Upper lobe of left lung (tissue), 6 donors: ENCODE data around the gene ADGRD1. TPM values are rescaled to one million over a fixed set of nuclear protein-coding genes. Genes with fewer than 3 reads are reported as not detected.
A peak's percentile ranks its signal among the peaks of the same experiment; 100 is the strongest.

ENCODE experiments used
- ATAC-seq, 2 donors: fragments of 200-7000 bp; cut with Tn5 transposase; one replicate each; pipeline ENCODE4 v1.9.1; 2022; ENCODE audit warnings: mild to moderate bottlenecking in 2 of 2, moderate library complexity in 2 of 2; ENCODE audit not compliant: low FRiP score in 2 of 2
- DNase-seq, 2 donors: peaks; one replicate each; pipeline ENCODE4 v3.0.0-alpha.2; 2019 to 2020
- H3K27ac ChIP-seq, 4 donors: fragments of 200-600 bp; sonication (generic); one replicate each; pipeline ENCODE4 v1.5.1; 2016 to 2019
- H3K27me3 ChIP-seq, 4 donors: fragments of 200-600 bp; sonication (generic); one replicate each; pipeline ENCODE4 v1.5.1; 2017 to 2019
- H3K36me3 ChIP-seq, 4 donors: fragments of 200-600 bp; sonication (generic); one replicate each; pipeline ENCODE4 v1.5.1; 2016 to 2019
- H3K4me1 ChIP-seq, 4 donors: fragments of 200-600 bp; sonication (generic); one replicate each; pipeline ENCODE4 v1.5.1; 2018 to 2019
- H3K4me3 ChIP-seq, 4 donors: fragments of 200-600 bp; sonication (generic); one replicate each; pipeline ENCODE4 v1.5.1; 2017 to 2019; ENCODE audit warnings: mild to moderate bottlenecking in 2 of 4, moderate library complexity in 1 of 4
- H3K9me3 ChIP-seq, 4 donors: fragments of 200-600 bp; sonication (generic); one replicate each; pipeline ENCODE4 v1.5.1; 2018 to 2019
- CTCF ChIP-seq, 6 experiments: fragments of 450-650 bp in 4 of 6; fragments of 200-600 bp in 2 of 6; sonication (generic) in 2 of 6; IDR thresholded peaks; one replicate each; pipeline ENCODE4 v1.5.1; 2016 to 2019; ENCODE audit warnings: antibody characterized with exemption in 6 of 6
- EP300 ChIP-seq, 4 donors: sonication (generic); formaldehyde crosslinking; IDR thresholded peaks; one replicate each; pipeline ENCODE4 v1.5.1; 2017; ENCODE audit warnings: antibody characterized with exemption in 4 of 4, control low read depth in 2 of 4
- POLR2A ChIP-seq, 4 donors: fragments of 450-650 bp; IDR thresholded peaks; one replicate each; pipeline ENCODE4 v1.5.1; 2016 to 2017; ENCODE audit warnings: antibody characterized with exemption in 4 of 4, mild to moderate bottlenecking in 2 of 4
- POLR2AphosphoS5 ChIP-seq, 2 donors: sonication (generic); formaldehyde crosslinking; IDR thresholded peaks; one replicate each; pipeline ENCODE4 v1.5.1; 2017; ENCODE audit warnings: antibody characterized with exemption in 2 of 2
- WGBS, 2 donors: methylation state at CpG; one replicate each; pipeline ENCODE4 v1.1.5; 2017 to 2018; 5-methylcytosine and 5-hydroxymethylcytosine counted together
- total RNA-seq, 6 donors: library from RNA; depleted of rRNA in 4 of 6; stranded (reverse); fragments of >200 nt in 4 of 6; gene quantifications; one replicate each; pipeline versions ENCODE4 v1.1.0 to v1.2.1, GENCODE V29; 2016 to 2021
- donor health status: DM: no; HTN: no; CAD: no; lungs with moderate emphysema.
- donor health status: DM: no; HTN: yes; CAD: no; lungs with severe emphysema.

ADGRD1 gene
- total RNA-seq, 6 donors from 2014 or later = 84.2 to 124 (median 94.7) TPM

- DNase-seq (no peak), ATAC-seq (no peak)
- Histone ChIP-seq H3K27me3 (no peaks in the 10 kb centered on the region), H3K4me3 (no peak overlapping the region), H3K27ac (no peak overlapping the region), H3K4me1 (no peaks in the 10 kb centered on the region), H3K9me3 (no peaks in the 10 kb centered on the region), H3K36me3 (peaks cover 0 to 35% (median 11%) of the 10 kb centered on the region in 4 donors)
- 83 to 89% methylated on average over 14 to 15 of the region's 15 CpGs for WGBS, 2 donors
- TF ChIP-seq CTCF (IDR thresholded peaks at IDR 0.05) = no peak
- no peak for TF ChIP-seq POLR2A (IDR thresholded peaks at IDR 0.05)
- TF ChIP-seq POLR2AphosphoS5 (IDR thresholded peaks at IDR 0.05) = no peak
- no peak for TF ChIP-seq EP300 (IDR thresholded peaks at IDR 0.05)
These were observed 62.1 kb downstream of the ADGRD1 start for GRCh38 chr12:131015581-131016337.

GRCh38 chr12:131017477-131017991 lies 63.8 kb downstream of the ADGRD1 start:
- Histone ChIP-seq H3K9me3 (no peaks in the 10 kb centered on the region), H3K36me3 (peaks cover 0 to 46% (median 14%) of the 10 kb centered on the region in 4 donors), H3K4me3 (no peak overlapping the region), H3K4me1 (no peaks in the 10 kb centered on the region), H3K27ac (peak overlapping the region in 1 of 4 donors; percentile 26), H3K27me3 (no peaks in the 10 kb centered on the region)
- DNase-seq (no peak), ATAC-seq (peak in 1 of 2 donors; percentile 10)
- TF ChIP-seq POLR2A (IDR thresholded peaks at IDR 0.05) = no peak
- no peak for TF ChIP-seq POLR2AphosphoS5 (IDR thresholded peaks at IDR 0.05)
- TF ChIP-seq CTCF (IDR thresholded peaks at IDR 0.05) = no peak
- no peak for TF ChIP-seq EP300 (IDR thresholded peaks at IDR 0.05)

GRCh38 chr12:131018019-131018620 lies 64.4 kb downstream of the ADGRD1 start:
- Histone ChIP-seq H3K4me1 (no peaks in the 10 kb centered on the region), H3K4me3 (no peak overlapping the region), H3K27me3 (no peaks in the 10 kb centered on the region), H3K9me3 (no peaks in the 10 kb centered on the region), H3K27ac (peak overlapping the region in 1 of 4 donors; percentile 26), H3K36me3 (peaks cover 0 to 48% (median 15%) of the 10 kb centered on the region in 4 donors)
- 75 to 85% methylated on average over 15 to 28 of the region's 28 CpGs for WGBS, 2 donors
- no peak for ATAC-seq
- TF ChIP-seq EP300 (IDR thresholded peaks at IDR 0.05) = no peak
- no peak for TF ChIP-seq CTCF (IDR thresholded peaks at IDR 0.05)
- no peak for DNase-seq

GRCh38 chr12:131018808-131019397 lies 65.2 kb downstream of the ADGRD1 start:
- WGBS, 2 donors = 81 to 82% methylated on average over 12 to 16 of the region's 16 CpGs
- no peaks in the 10 kb centered on the region for H3K27me3 ChIP-seq
- no peak for DNase-seq

More at GRCh38 chr12:131018808-131019397, 65.2 kb downstream of the ADGRD1 start:
- TF ChIP-seq POLR2A (IDR thresholded peaks at IDR 0.05) = no peak
- TF ChIP-seq CTCF (IDR thresholded peaks at IDR 0.05) = no peak
- TF ChIP-seq POLR2AphosphoS5 (IDR thresholded peaks at IDR 0.05) = no peak
- no peak for TF ChIP-seq EP300 (IDR thresholded peaks at IDR 0.05)
- Histone ChIP-seq H3K4me3 (no peak overlapping the region), H3K4me1 (no peaks in the 10 kb centered on the region), H3K36me3 (peaks cover 0 to 48% (median 16%) of the 10 kb centered on the region in 4 donors), H3K9me3 (no peaks in the 10 kb centered on the region), H3K27ac (no peak overlapping the region)
- ATAC-seq = no peak
